GM12878 (cell line): Measurements from ENCODE around the gene IL17RA.

ENCODE experiments used
- ASH2L ChIP-seq: fragments of 300-600, 200-600 bp; sonication (generic); IDR thresholded peaks from 2 replicates; pipeline ENCODE4 v1.6.1; 2017; ENCODE audit warnings: low read depth, mild to moderate bottlenecking, borderline replicate concordance
- BHLHE40 ChIP-seq, 2 experiments: fragments of 450-650 bp in 1 of 2; IDR thresholded peaks; 2 replicates each; pipeline ENCODE4 v1.6.1; 2011 to 2017; ENCODE audit warnings: low read depth in 2 of 2, borderline replicate concordance in 1 of 2, improper control_type of control experiment in 1 of 2, low read length in 1 of 2, mild to moderate bottlenecking in 1 of 2
- CTCF ChIP-seq, 3 experiments: IDR thresholded peaks in 2 of 3; conservative IDR thresholded peaks in 1 of 3; 2 replicates each; pipeline ENCODE4 v1.5.1; 2011; ENCODE audit warnings: low read depth in 3 of 3, low read length in 3 of 3, mild to moderate bottlenecking in 3 of 3, control low read depth in 2 of 3, moderate library complexity in 2 of 3, inconsistent platforms in 1 of 3, mixed read lengths in 1 of 3; ENCODE audit not compliant: control insufficient read depth in 2 of 3, insufficient read depth in 1 of 3; ENCODE audit errors: extremely low read depth in 1 of 3
- CUX1 ChIP-seq: IDR thresholded peaks from 2 replicates; pipeline ENCODE4 v1.6.1; 2012; ENCODE audit warnings: improper control_type of control experiment, low read depth, low read length; ENCODE audit not compliant: insufficient replicate concordance
- EZH2 ChIP-seq: IDR thresholded peaks from 2 replicates; pipeline ENCODE4 v1.6.1; 2012; ENCODE audit warnings: low read depth, mild to moderate bottlenecking, control low read depth, inconsistent platforms, low read length, borderline replicate concordance; ENCODE audit not compliant: control insufficient read depth
- JUNB ChIP-seq: IDR thresholded peaks from 2 replicates; pipeline ENCODE4 v1.6.1; 2016; ENCODE audit warnings: antibody characterized with exemption, mild to moderate bottlenecking
- MYC ChIP-seq: IDR thresholded peaks from 2 replicates; pipeline ENCODE4 v1.6.1; 2011; ENCODE audit warnings: mild to moderate bottlenecking, low read length, moderate library complexity, inconsistent platforms; ENCODE audit not compliant: insufficient read depth, insufficient replicate concordance, insufficient read length, severe bottlenecking
- POLR2A ChIP-seq: IDR thresholded peaks from 2 replicates; pipeline ENCODE4 v1.6.1; 2011; ENCODE audit warnings: low read depth, mild to moderate bottlenecking, low read length
- POLR2AphosphoS2 ChIP-seq: IDR thresholded peaks from 2 replicates; pipeline ENCODE4 v1.6.1; 2011; ENCODE audit warnings: low read depth, mild to moderate bottlenecking, low read length, improper control_type of control experiment, moderate library complexity
- REST ChIP-seq: IDR thresholded peaks from 2 replicates; pipeline ENCODE4 v1.6.1; 2012; ENCODE audit warnings: mild to moderate bottlenecking, low read depth, low read length
- YY1 ChIP-seq: IDR thresholded peaks from 2 replicates; pipeline ENCODE4 v1.6.1; 2011; ENCODE audit warnings: low read depth, mild to moderate bottlenecking, low read length
- ZNF207 ChIP-seq: fragments of 450-650 bp; IDR thresholded peaks from 2 replicates; pipeline ENCODE4 v1.6.1; 2014; ENCODE audit warnings: antibody characterized with exemption, mild to moderate bottlenecking, borderline replicate concordance
- ZNF384 ChIP-seq: IDR thresholded peaks from 2 replicates; pipeline ENCODE4 v1.6.1; 2012; ENCODE audit warnings: low read depth, mild to moderate bottlenecking, low read length, improper control_type of control experiment, borderline replicate concordance

GRCh38 chr22:17131686-17132085 is 46.9 kb downstream of the IL17RA start:
- TF ChIP-seq JUNB (no peak), MYC (no peak), POLR2A (no peak), CUX1 (no peak), POLR2AphosphoS2 (no peak), CTCF (IDR thresholded peaks at IDR 0.05 in 2 of 3, conservative IDR thresholded peaks at IDR 0.05 in 1 of 3; ENCODE audit: control insufficient read depth in 2 of 3, extremely low read depth in 1 of 3, insufficient read depth in 1 of 3, low read depth in 3 of 3, low read length in 3 of 3) (no peak), BHLHE40 (IDR thresholded peaks at IDR 0.05; ENCODE audit: borderline replicate concordance in 1 of 2, low read depth in 2 of 2, low read length in 1 of 2) (no peak), REST (no peak), EZH2 (no peak), ASH2L (no peak), YY1 (no peak), ZNF384 (no peak), ZNF207 (no peak)
